HG03378 (cell line): ENCODE measurements around the gene ARGLU1.

Source experiments
- ATAC-seq: cut with Tn5 transposase; IDR thresholded peaks from one replicate; pipeline ENCODE4 v1.9.1; 2021; ENCODE audit warnings: mild to moderate bottlenecking, moderate library complexity; ENCODE audit not compliant: unreplicated experiment

ARGLU1 gene

GRCh38 chr13:106503730-106504453, 64.0 kb downstream of the ARGLU1 start:
- no peak for ATAC-seq

DNA sequence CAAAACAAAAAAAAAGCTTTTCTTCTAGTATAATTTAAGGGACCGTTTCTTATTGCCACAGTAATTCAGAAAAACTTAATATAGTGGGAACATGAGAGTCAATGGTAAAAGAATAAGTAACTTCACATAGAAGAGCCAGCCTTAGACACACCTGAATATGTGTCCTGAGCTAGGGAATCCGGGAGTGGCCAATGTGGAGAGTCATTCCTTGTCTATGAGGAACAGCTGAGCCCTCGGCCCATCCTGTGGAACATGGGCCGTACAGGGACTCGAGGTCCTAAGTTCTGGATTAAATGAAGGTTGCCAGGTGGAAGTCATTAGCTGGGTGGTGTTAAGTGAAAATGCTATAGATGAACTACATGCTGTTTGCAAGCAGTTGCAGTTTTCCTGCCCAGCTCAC, 64.7 kb downstream of the ARGLU1 start:
- ATAC-seq: no peak

GRCh38 chr13:106500445-106500844, 67.5 kb downstream of the ARGLU1 start:
- no peak for ATAC-seq

DNA sequence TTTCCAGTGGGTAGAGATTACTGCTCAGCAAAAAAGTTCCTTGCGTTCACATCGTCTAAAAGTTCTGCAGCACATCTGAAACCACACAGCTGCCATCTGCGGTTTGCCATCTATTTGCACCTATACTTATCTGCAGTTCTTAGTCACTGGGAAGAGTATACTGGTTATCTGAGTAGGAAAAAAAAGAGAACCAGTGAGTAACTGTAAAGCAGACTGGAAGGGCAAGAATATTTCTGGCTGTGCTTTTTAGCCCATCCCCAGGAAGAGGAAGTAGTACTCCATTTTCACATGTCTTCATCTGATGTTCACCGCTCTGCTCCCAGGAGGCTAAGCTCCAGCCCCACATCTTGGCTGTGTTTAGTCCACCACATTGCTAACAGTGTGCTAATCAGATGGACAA, 68.0 kb downstream of the ARGLU1 start:
- peak; percentile 69 for ATAC-seq

DNA sequence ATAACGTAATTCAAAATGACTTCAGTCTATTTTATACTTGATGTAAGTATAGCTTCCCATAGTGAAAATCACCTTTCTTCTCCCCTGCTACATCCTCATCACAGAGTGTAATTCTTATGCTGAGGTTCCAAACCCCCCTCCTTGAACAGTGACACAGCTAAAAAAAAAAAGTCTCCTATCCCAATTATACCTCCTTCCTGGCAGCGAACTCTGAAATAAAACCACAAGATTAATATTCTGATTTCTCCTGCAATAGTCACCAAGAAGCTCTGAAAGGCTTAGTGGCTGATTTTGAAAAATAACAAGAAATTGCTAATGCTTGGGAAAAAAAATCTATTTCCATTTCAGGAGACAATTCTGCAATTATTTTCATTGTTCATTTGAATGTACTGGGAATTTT, 68.8 kb downstream of the ARGLU1 start:
- ATAC-seq: no peak

- ATAC-seq: no peak
Measured at GRCh38 chr13:106498571-106498970, 69.4 kb downstream of the ARGLU1 start.

DNA sequence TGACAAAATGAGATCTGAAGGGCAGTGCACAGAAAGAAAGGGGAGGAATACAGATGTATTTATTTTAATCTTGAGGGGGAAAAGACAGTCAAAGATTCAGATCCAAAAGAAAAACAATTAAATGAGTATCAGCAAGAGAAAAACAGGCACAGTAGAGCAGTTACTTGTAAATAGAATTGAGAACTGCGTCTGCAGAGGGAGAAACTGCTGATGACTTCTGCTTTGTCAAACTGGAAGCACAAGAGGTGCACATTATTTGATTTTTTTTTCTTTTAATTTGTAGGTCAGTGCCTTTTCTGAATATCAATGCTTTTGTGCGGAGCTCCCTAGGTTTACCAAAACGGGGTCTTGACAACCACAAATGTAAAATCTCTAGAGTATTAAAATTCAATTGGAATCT, 69.8 kb downstream of the ARGLU1 start:
- no peak for ATAC-seq

GRCh38 chr13:106497079-106497478, 70.9 kb downstream of the ARGLU1 start:
- no peak for ATAC-seq

DNA sequence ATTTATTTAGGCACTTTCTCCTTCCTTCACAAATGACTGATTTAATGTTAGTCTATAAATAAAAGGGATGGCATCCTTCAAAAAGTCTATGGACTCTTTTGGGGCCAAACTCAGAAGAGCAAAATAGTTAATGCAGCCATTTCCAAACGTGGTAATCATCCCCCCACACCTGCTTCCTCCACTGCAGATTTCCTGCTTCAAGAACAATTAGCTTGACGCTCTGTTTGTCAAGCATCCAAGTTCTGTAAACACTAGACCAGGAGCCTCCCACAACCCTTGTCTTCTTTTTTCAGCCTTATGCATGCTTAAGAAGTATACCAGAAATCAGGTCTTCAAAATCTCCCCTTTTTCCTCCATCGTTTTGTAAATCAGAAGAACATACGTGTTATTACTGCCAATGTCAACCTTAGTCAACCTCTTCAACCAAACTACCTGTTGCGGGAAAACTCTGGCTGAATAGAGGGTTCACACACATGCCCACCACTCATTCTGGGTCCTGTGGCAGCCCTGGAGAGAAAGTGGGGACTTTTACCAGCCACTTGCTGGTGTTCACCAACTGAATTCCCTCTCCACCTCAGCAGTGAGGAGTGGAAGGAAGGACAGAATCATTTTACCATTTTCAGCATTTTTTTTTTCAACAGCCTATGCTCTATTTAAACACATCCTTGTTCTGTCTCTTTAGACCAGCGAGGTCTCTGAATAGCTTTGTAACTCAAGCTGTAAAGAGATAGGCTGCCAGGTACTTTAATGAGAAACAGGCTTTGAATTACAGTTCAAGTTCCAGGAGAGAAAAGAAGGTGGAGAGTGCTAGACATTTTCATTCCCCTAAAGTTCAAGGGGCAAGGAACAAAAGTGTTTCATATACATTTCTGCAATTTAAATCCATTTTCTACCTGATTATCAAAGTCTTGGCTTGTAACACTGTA, 71.6 kb downstream of the ARGLU1 start:
- no peak for ATAC-seq

DNA sequence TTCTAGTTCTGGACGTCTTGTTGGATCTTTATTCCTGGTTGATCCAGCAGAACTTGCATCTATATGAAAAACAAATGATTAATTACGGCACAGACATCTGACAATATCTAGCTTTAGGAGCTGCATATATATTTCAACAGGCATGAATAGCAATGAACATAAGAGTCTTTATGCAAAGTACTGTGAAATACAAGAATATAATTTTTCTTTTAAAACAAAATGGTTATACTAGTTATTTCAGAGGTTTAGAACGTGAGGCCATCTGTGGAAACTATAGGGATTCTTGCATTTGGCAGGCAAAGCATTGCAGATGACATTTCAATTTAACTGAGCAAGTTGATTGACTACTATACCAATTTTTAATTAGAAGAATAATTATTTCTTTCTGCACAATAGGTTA, 73.0 kb downstream of the ARGLU1 start:
- no peak for ATAC-seq

GRCh38 chr13:106494506-106494905, 73.4 kb downstream of the ARGLU1 start:
- no peak for ATAC-seq

DNA sequence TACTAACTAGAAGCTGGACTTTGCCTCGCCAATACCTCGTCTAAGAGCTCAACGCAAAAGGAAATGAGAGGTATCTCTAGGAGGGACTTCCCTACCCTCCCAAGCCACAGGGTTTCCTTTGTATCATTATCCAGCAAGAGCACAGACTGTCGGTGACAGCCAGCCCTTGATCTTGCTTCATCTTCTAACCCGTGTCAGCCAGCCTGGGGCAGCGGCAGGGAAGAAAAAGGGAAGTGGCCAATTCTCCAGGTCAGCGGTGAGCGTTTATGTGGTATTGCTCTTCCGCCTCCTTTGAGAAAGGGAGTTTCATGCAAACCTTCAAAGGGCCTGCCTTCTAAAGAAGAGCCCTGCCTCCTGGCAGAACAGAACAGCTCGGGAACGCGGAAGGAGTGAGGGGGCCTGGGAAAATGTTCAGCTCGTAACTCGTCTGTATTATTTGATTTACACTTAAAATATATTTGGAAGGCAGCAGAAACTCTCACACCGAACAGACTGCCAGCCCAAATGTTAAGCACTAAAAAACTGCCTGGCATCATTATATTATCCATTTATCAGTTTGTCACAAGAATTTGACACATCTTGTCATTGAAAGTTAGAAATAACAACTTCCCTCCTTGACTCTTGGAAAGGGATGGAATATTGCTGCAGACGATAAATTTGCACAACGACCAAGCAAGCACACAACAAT, 74.3 kb downstream of the ARGLU1 start:
- ATAC-seq: peak; percentile 96

DNA sequence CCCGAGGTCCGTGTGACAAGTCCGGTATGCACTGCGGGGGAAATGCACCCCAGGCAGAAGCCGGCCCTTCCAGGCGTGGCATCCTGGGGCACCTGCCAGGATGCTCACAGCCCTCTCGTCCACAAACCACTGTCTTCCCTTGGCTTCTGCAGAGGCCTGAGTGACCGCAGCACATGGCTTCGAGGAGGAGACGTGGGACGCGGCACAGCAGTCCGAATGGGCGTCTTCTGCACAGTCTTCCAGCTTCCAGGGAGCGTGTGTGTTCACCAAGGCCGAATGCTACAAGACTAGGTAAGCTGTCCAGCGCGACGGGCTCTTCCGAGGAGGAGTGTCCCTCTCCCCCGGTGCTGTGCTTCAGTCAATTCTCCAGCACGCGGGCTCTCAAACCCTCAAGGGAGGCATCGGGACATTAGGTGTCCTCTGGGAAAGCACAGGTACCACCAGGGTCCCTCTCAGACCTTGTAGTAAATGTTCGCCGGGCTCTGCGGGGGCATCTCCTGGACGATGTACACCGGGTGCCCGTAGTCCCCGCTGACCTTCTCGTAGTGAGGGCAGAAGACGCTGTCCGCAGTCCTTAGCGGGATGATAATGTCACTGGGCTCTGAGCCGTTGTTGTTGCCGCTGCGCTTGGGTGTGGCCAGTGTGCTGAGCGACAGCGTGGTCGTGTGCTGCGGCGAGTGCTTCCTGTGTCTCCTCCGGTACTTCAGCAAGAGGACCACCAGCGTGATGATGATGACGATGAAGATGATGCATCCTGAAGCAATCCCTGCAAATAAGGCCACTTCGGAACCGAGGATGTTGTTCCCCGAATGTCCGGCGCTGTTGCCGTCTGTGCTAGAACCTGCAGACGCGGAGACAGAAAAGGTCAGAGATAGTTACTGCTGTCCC, 75.1 kb downstream of the ARGLU1 start:
- no peak for ATAC-seq

- no peak for ATAC-seq
Measured at GRCh38 chr13:106491928-106492587, 75.9 kb downstream of the ARGLU1 start.
